ENCODE data around the gene ANO1.

Gene ANO1

GRCh38 chr11:70092959-70093715, 15.0 kb downstream of the ANO1 start:
- no peak for DNase-seq

GRCh38 chr11:70095541-70096252, 17.6 kb downstream of the ANO1 start:
- no peak for DNase-seq

DNA sequence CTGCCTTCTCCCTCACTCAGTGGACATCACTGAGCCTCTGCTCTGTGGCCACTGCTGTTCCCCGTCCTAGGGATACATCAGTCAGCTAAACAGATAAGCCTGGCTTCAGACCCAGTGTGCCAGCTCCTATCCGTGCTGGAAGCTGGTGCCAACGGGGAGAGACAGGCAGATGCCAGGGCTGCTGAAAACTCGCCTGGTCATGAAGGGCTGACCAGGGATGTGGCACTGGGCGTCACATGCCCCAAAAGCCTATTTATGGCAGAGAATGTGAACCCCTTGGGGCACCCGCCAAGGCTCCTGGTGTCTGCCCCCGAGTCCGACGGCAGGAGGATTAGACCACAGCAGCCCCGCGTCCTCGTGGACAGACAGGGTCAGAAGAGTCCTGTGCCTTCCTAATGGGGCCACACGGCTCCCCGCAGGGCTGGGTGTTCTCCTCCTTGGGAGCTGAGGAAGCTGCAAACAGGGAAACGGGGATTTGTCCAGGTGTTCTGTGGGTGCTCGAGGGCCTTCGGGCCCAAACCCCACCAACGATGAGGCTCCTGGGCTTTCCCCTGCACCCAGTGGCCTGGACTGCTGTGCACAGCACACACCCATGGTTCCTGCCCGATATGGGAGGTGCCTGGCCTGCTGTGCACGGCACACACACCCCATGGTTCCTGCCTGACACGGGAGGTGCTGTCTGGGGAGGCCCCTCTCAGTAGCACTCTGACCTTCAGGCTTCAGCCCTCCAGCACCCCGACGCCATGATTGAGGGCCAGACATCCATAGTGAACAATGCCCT, 19.9 kb downstream of the ANO1 start:
- DNase-seq = no peak

GRCh38 chr11:70098936-70099335, 20.8 kb downstream of the ANO1 start:
- no peak for DNase-seq

GRCh38 chr11:70099578-70100279, 21.6 kb downstream of the ANO1 start:
- no peak for DNase-seq

DNA sequence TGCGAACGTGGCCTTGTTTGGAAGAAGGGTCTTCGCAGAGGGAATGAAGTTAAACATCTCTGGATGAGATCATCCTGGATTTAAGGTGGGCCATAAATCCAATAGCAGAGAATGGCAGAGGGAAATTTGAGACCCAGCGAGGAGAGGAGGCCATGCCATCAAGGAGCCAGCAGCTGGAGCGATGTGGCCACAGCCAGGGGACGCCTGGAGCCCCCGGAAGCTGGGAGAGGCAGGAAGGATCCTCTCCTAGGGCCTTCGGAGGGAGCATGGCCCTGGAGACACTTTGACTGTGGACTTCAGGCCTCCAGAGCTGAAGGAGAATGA, 22.1 kb downstream of the ANO1 start:
- DNase-seq = no peak

DNA sequence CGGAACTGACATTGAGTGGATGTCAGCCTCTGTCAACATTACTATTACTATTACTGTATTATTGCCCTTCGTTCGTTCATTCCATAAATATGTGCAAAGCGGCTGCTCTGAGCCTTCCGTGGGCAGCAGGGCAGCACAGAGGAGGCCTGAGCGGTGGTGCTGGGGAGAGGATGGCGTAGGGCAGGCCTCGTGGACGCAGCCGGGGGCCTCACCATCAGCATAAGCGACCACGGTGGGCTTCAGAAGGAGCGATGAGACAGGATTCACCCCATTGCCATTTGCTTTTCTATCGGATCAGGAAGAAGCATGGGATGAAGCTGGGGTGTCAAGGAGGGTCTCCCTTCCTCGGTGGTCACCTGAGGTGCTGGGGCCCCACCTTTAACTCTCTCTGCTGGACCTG, 22.7 kb downstream of the ANO1 start:
- DNase-seq = no peak

DNA sequence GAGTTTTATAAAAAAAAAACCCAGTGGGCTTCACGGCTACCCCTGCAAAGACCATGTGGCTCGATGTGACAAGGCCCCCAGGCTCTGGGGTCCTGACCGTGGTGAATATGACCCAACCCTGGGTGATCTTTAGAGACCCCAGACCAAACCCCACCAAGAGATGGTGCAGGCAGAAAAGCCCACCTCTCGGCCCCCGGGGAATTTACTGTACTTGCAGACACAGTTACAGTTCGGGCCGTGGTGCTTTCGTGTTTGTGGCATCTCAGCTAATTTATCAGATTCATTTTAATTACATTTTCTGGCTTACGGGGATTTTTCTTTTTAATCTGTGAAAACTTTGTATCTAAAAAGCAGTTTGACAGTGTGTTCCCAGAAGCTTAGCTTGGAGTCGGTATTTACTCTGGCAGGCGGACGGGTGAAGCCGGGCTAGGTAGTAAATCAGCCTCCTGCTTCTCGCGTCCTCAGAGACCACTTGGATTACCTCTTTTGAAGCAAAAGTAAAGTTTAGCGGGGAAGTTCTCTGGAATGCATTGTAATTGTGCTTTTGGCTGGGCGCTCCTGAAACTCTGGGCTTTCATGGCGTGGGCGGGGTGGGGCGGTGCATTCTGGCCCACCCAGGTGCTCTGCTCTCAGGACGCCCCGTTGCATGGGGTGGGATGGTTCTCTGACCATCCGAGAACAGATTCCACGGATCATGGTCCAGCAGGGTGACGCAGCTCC, 25.3 kb downstream of the ANO1 start:
- no peak for DNase-seq

DNA sequence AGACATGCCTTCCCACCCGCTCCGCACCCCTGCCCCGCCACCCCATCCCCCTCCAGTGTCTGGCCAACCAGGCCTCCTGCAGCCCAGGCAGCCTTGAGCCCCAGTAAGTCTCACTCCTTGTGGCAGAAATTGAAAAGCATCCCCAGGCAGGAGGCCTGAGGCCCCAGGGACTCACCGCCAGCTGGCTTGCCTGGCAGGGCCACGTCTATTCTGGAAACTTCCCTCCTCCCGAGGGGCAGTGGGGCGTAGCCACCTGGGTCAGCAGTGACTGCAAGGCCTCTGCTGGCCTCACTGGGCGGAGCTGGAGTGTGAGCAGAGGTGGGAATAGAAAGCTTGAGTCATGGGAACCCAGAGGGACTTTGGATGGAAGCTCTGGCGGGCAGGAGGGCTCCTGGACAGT, 26.3 kb downstream of the ANO1 start:
- DNase-seq = no peak

DNA sequence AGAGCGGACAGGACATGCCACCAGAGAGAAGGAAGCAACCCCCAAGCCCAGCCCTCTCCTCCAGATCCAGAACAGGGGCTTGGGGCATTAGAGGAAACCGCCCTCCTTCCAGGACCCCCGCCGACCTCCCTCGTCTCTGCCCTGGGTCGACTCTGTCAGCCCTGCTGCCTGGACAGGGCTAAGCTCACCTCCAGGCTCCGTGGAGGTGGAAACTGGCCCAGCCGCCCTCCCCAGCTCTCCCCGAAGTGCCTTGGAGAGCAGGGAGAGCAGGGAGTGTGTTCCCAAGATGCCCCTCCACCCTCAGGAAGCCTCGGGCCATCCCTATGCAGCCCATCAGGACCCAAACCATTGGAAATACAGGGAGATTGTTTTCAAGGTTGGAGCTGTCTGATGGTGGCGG, 26.8 kb downstream of the ANO1 start:
- no peak for DNase-seq

DNA sequence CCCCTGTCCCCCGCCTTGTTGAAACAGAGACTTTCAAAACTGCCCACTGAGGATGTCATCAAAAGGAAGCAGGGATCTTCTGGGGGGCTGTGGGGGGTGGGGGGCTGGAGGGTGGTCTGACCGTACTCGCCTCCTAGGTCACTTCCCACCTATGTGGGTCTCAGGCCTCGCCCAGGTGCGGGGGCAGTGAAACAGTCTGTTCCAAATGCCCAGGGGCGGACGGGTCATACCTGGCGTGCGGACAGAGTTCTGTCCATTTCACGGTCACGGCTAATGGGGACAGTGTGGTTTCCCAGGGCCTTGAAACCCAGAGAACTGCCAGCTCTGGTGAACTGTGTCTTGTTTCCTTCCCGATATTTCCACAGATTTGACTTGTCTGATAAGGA, 27.2 kb downstream of the ANO1 start:
- no peak for DNase-seq

GRCh38 chr11:70105755-70106571, 27.8 kb downstream of the ANO1 start:
- no peak for DNase-seq

DNA sequence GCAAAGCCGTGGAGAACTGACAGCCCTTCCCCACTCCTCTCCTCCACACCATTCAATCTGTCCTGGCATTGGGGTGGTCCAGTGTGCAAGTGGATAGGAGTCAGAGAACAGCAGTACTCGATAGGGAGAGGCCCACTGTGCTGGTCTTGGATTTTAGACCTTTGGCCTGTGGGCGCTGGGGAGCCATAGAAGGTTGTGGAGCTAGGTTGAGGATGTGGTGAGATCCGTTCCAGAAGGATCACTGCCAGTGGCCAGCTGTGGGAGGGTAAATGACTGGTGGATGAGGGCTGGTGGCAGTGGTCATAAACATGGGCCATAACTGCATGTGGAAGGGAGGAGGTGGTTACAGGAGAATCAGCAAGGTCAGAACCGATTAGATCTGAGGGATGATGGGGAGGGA, 28.6 kb downstream of the ANO1 start:
- DNase-seq = no peak

GRCh38 chr11:70107191-70107590, 29.1 kb downstream of the ANO1 start:
- DNase-seq = no peak

DNA sequence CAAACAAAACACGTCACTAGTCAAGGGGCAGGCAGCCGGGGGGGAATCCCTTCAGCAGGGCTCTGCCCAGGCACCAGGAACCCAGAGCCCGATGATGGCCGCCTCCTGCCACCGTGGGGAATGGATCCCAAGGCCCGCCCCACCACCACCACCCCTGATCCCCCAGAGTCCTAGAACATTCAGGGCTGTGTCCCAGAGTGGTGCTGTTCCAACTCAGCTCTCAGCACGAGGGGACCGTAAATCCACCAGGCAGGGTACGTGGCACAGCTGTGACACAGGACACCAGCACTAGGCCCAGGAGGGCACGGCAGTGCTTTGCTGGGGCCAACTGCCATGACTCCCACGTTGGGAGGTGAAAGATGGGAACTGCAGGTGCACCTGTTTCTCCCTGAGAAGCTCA, 29.6 kb downstream of the ANO1 start:
- DNase-seq = no peak

- no peak for DNase-seq
These were observed 30.1 kb downstream of the ANO1 start for GRCh38 chr11:70108250-70108649.

DNA sequence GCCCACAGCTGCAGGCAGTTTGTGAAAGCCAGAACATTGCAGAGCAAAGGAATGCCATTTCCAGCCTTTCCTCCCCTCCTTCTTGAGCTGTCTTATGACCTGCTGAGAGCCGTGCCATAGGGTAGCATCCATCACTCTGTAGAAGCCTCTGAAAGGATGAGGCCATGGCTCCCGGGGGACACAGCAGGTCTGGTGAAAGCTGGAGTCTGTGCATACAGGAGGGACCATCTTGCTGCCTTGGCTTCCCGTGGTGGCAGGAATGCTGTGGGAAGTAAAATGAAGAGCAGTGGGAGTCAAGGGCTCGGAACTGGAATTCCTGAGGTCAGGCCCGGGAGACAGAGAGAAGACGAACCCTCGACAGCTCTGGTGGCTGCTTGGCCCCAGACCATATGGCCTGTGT, 30.9 kb downstream of the ANO1 start:
- no peak for DNase-seq

DNA sequence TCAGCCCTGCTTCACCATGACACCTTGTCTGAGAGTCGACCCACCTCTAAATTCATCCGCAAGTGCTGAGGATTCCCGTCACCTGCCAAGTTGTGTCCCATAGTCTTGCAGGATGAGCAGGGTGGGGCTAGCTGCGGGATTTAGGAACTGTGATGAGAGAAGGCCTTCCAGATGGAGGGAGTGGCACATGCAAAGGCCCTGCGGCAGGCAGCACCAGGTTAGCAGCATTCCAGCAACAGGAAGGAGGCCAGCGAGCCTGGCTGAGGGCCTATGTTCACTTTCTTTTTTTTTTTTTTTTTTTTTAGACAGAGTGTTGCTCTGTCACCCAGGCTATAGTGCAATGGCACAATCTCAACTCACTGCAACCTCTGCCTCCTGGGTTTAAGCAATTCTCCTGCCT, 31.8 kb downstream of the ANO1 start:
- no peak for DNase-seq

- no peak for DNase-seq
These were observed 32.5 kb downstream of the ANO1 start for GRCh38 chr11:70110538-70111055.
